GM21576 (cell line): ENCODE data around the gene LSS.
"Not testable (repeated sequence)": the region's sequence is repeated elsewhere in the genome, so short reads cannot be mapped to it uniquely, and the experiment has no call there.

ENCODE experiments used
- ATAC-seq: cut with Tn5 transposase; IDR thresholded peaks from one replicate; pipeline ENCODE4 v1.9.1; 2021; ENCODE audit warnings: mild to moderate bottlenecking, moderate library complexity; ENCODE audit not compliant: unreplicated experiment

LSS gene

GRCh38 chr21:46142582-46143473, 85.7 kb downstream of the LSS start:
- ATAC-seq, result no peak

GRCh38 chr21:46141767-46142581, 86.6 kb downstream of the LSS start:
- ATAC-seq, result no peak

DNA sequence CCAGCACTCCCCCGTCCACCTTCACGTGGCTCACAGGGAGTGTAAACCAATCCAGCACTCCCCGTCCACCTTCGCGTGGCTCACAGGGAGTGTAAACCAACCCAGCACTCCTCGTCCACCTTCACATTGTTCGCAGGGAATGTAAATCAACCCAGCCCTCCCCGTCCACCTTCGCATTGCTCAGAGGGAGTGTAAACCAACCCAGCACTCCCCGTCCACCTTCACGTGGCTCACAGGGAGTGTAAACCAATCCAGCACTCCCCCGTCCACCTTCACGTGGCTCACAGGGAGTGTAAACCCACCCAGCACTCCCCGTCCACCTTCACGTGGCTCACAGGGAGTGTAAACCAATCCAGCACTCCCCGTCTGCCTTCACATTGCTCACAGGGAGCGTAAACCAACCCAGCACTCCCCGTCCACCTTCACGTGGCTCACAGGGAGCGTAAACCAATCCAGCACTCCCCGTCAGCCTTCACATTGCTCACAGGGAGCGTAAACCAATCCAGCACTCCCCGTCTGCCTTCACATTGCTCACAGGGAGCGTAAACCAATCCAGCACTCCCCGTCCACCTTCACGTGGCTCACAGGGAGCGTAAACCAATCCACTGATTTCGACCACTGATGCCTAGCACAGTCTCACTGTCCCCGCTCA, 88.1 kb downstream of the LSS start:
- not testable (repeated sequence) for ATAC-seq

DNA sequence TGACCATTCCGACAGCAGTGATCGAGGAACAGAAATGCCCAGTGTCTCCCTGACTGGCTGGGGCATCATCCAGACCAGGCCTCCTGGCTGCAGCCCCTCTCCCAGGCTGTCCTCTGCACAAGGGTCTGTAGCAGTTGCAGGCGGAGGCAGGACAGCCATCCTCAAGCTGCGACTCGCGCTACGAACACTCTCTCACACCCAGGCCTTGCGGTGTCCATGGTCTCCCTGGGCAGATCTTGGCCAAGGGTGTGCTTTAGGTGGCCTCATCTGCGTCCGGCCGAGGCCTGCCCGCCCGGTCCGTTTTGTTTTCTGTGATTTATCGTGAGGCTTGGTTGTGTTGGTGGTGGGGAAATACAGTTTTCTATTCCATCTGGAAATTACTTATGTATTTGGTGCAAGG, 88.9 kb downstream of the LSS start:
- no peak for ATAC-seq

GRCh38 chr21:46138383-46138970, 90.1 kb downstream of the LSS start:
- ATAC-seq, result no peak
